HG03342 (cell line): ENCODE data around the gene CFDP1.
A peak's percentile ranks its signal among the peaks of the same experiment; 100 is the strongest.

Experiments
- ATAC-seq: cut with Tn5 transposase; IDR thresholded peaks from one replicate; pipeline ENCODE4 v1.9.1; 2021; ENCODE audit warnings: mild to moderate bottlenecking, moderate library complexity; ENCODE audit not compliant: unreplicated experiment

The CFDP1 gene

DNA sequence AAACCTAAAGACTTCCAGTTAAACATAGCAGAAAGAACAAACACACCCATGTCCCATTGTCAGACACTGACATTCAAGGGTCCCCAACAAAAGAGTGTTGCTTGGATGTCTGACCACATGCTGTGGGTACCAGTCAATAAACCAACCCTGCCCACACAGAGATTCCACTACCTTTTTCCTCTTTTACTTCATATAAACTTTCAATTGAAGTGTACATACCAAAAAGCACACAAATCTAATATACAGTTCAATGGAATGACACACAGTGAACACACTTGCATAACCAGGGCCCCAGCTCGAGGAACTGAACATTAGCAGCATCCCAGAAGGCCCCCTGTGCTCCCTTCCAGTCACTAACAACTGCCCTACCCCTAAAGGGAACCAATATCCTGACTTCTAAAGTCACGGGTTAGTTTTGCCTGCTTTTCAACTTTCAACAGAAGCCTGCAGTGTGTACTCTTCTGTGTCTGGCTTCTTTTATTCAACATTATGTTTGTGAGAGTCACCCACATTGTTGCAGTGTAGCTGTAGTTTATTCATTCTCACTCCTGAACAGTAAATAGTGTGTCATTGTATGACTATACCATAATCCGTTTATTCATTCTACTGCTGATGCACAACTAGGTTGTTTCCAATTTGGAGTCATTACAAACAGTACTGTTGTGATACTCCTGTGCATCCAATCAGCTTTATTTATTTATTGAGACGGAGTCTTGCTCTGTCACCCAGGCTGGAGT, 18.0 kb downstream of the CFDP1 start:
- ATAC-seq, result no peak

DNA sequence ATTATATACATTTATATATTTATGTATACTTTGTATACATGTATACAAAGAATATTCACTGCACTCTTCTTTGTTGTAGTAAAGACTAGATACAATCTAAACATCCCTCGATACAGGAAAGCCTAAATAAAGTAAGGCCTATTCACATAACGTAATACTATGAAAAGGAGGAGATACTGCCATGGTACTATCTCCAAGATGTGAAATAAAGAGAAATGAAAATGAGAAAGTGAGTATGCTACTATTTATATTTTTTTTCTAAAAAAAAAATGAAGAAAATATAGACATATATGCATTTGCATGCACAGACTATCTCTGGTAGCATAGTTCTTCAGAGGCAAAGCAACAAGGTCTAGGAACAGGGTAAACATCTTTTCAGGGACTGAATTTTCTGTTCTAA, 19.4 kb downstream of the CFDP1 start:
- no peak for ATAC-seq

DNA sequence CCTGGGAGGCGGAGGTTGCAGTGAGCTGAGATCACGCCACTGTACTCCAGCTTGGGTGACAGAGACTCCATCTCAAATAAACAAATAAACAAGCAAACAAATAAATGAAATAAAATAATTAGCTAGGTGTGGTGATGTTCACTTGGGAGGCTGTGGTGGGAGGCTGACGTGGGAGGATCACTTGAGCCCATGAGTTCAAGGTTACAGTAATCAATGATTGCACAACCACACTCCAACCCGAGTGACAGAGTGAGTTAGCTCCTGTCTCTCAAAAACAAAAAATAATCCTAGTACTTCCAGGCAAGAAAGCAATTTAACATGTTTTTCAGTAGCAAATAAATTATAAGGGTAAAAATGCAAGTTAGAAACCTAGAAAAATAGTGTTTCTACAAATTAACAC, 26.4 kb downstream of the CFDP1 start:
- no peak for ATAC-seq

DNA sequence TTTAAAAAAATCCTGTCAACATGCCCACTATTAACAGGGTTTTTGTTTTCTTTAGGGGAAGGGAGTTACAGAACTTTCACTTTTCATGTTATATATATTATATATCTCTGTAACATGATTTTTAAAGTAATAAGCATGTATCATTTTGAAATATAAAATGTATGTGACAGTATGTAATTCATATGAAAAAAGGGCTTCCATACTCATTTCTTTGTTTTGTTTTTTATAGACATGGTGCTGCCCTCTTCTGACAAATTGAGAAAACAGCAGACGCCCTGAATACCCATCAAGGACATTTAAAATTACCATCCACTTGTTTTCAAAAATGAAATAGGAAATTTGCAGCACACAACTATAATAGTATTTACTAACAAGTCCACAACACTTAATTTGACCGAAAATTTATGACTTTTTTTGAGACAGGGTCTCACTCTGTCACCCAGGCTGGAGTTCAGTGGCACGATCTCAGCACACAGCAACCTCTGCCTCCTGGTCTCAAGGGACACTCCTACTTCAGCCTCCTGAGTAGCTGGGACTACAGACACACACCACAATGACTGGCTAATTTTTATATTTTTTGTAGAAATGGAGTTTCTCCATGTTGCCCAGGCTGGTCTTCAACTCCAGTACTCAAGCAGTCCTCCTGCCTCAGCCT, 30.4 kb downstream of the CFDP1 start:
- no peak for ATAC-seq

DNA sequence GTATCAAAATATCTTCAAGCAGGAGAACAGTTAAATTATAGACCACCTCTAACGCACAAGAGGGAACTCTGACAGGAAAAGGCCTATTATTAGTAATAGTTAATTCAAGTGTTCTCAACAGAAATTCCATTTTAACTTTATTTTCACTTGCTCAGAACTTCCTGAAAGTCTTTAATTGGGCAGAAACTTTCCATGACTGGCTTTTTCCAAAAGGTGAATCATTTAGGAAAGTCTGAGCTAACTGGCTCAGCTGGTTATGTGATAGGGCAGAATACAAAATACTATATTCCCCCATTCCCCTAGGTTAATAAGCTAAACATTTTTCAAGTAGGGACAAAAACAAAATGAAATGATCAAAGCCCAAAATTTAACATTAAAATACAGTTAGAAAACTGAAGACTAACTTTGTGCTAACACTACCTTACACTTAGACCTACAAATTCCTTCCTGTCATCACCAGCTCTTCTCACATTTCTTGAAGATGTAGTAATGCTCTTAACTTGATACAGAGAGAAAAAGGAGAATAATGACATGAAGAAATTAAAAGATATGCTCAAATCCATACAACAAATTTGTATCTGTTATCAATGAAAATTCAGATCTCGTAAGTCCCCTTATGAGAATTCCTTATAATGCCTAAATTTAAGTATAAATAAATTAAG, 31.0 kb downstream of the CFDP1 start:
- ATAC-seq, result no peak

DNA sequence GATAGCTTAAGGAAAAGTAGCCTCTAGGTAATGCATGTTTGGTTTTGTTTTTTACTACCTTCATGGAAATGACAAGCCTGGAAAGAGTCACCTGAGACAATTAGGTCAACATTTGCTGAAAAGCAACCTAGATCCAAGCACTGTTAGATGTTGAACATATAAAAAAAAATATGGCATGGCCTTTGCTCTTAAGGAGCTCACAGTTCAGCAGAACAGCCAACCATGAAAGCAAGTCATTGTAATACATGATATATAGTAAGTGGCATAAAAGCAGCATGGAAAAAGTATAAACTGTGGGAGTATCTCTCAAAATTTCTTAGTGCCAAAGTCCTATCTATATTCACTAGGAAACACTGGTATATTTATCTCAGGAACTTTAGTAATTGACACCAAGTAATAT, 31.6 kb downstream of the CFDP1 start:
- ATAC-seq, result no peak

DNA sequence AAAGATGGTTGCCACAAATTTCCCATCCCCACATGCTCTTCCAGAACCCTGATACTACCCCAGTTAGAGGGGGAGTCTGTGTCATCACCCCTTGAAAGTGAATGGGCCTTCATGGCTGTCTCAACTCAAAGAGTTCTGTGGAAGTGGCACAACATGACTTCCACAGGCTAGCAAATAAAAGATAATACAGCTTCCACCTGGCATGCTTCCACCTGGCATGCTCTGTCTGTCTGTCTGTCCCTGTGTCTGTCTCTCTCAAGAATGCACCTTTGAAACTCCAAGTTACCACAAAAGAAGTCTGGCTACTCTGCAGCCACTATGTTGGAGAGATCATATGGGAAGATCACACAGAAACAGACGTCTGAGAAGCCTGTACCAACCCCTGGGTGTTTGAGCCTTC, 35.0 kb downstream of the CFDP1 start:
- ATAC-seq, result no peak

DNA sequence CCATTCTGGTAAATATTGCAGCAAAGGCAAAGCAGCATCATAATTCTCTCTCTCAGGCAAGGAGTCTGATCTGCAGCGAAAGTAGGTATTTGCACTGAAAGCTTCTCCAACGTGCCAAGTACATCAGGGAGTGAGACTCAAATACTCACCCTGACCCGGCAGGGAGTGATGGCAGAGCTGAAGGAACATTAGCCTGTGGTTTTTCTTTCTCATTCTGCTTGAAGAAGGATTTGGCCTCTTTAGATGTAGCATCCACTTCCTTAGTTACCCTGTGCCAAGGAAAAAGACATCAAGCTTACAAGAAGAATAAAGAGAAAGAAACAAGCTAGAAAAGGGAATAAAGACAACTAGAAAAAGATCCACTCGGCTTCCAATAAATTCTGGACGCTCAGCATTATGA, 38.4 kb downstream of the CFDP1 start:
- ATAC-seq, result no peak

DNA sequence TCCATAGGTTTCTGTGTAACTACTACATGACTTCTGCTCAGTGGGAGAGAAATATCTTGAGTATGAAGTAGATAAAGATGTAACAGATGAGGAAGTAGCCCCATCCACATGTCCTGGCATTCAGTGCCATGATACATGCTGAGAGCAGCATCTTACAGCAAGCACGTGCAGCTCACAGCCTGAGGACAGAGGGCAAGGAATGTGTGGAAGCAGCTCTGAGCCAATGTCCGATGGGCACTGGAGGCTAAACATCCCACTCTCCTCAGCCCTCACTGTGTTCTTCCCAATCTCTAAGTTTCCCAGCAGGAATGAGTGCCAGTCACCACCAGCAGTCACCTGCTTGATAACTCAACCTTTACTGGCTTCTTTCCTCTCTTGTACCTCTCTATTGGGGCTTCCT, 40.4 kb downstream of the CFDP1 start:
- ATAC-seq, result no peak

DNA sequence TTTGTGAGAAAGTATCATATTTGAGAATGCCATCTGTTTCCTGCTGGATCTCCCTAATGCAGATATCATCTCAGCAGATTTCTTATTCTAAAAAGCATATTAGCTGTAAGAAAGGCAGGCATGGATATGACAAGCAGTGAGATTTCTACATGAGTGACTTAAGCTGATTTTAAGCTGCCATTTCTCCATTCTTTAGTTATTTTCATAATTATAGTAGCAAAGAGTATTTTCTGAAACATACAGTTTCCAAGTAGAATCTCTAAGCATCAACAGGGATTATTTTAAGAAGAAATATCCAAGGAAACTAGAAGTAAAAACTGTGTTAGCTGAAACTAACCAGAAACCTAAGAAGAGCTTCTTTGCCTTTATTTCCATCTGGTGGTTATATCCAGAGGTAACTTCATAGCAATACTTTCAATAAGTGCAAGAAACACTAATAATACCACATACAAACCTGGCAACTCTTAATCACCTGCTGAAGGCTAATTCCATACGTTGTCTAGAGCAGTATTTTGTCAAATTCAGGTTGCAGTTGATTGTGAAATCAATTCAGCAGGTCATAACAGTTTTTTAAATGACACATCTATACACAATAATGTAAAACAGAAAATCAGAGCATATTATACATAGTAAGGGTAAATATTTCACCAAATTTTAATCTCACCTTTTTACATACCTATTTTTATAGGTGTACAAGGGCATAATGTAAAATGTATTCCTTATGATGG, 42.2 kb downstream of the CFDP1 start:
- ATAC-seq, result no peak

DNA sequence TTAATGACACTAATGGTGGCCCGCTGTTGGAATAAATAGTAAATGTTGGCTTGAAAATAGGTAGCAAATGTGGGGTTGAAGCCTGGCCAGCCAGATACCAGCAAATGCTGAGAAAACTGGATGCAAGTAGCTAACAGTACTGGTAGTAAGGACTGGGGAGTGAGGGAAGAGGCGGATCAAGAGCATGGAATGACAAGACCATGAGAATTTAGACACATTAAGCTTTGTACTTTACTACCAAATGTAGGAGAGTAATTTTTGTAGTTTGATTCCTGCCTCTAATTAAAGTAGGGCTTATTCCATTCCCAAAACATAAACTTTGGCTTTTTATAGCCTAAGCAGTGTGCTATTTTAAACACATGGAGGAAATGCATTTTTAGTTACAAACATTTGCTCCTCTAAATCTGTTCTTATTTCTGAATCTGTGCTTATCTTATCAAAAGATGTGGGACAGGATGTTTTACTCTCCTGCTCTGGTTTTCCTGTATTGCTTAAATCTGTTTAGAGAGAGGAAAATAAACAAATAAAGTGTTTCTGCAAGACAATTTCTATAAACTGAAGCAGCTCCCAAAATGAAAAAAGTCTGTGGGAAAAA, 44.1 kb downstream of the CFDP1 start:
- ATAC-seq, result no peak

DNA sequence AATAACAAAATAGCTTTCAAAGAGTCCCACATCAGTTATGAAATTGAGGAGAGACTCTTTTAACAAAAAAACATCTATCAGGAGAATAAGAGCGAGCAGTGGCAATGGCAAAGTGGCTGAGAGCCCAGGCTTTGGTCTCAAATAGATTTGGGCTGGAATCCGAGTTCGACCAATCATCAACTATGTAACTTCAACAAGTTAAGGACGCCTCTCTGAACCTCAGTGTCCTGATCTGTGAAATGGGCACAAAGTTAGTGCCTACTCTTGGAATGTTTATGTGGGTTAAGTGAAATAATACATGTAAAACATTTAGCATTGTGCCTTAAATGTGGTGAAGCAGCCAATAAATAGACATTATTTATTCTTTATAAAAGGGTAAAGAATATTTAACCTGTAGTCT, 45.4 kb downstream of the CFDP1 start:
- no peak for ATAC-seq

DNA sequence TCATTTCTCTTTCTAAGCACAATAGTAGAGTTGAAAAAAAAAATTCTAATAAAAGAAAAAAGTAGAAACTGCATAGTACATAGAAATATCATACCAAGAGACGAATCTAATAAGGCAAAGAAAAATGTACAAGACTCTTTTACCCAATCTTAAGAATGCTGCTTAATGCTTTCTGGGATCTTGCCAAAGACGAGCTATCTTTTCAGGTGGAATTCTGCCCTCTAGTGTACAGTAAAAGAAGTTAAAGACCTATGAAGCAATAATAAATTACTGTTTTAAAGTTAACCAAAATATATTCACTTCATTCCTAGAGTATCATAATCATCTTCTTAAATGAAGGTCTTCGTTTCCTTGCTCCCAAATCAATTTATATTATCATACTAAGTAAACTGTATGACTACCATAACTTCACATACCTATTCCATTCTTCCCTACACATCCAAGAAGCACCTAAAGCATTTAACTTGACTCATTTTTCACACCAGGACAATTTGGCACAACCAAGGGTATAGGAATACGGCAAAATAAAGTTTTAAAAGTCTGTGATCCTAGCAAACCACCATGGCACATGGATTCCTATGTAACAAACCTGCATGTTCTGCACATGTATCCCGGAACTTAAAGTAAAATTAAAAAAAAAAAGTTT, 47.7 kb downstream of the CFDP1 start:
- ATAC-seq, result no peak

DNA sequence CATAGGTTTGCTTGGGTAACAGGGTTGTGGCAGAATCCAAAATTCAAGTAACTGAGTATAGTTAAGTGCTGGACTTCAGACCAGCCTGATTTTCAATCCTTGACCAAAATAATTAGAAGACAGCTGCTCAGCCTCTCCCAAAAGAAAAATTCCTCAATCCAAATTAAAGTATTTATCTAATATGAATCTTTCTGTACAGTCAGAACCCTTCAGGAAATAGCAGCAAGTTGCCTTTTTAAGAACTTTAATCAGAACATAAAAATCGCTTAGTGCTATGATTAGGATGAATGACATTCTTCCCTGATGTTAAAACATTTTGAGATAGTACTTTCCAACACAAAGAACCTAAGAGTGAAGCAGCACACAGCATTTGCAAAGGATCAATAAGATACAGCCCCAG, 50.2 kb downstream of the CFDP1 start:
- no peak for ATAC-seq

DNA sequence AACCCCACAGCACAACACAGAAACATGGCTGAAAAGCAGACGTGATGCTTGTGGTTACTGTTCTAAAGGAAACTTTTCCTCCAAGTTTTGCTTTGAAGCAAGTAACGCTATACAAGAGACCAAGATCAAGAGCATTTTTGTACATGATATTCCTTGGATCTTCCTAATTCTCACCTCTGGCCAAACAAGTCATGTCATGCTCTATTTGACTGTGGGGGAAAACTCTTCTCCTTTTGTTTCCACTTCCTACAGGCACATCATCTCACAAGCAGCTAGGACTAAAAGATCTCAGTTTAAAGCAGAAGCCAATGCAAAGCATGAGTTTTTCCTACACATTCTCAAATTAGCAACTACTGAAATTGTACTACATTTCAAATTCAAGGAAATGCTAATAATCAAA, 50.7 kb downstream of the CFDP1 start:
- no peak for ATAC-seq

DNA sequence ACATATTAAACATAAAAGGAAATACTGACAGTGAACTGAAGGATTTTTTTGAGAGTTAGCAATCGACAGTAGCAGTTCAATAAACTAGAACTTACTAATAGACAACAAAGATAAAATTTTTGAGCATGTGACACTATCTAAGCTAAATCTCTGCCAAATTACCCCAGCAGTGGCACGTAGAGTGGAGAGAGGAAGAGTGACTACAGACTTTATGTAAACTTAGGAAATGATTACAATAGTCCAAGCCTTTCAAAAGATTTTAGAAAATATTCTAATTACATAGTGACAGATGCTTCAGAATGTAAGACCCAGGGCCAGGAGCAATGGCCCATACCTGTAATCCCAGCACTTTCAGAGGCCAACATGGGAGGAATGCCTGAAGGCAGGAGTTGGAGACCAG, 52.4 kb downstream of the CFDP1 start:
- ATAC-seq, result no peak

DNA sequence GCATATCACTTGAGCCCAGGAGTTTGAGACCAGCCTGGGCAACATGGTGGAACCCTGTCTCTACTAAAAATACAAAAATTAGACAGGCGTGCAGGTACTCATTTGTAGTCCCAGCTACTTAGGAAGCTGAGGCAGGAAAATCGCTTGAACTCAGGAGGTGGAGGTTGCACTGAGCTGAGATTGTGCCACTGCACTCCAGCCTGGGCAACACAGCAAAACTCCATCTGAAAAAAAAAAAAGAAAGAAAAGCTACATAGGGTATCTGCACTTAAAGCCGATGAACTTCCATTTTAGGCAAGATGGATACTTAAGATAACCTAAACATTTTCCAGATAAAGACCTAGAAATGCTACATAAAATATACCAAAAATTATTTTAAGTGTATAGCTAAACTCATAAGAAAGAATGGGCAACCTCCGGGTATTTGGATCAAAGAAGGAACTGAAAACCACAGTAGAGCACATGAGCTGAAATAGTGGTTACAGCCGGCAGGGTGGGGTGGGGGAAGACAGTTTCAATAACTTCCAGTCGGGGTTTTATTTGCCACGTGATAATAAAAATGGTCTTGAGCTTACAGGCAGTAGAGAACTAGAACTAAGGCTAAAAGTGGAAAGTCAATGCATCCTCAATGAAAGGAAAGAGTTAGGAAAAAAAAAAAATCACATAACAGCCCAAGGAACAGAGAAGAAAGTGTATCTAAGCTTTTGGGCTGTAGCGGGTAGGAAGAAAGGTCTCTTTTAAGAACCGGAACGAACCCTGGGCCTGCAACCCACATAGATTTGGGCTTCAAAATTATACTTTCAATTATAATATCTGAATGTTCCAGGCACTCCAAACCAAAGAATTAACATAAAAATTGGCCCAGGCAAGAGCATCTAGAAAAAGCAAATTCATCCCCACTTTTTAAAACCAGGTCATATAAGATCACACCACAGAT, 53.1 kb downstream of the CFDP1 start:
- ATAC-seq, result peak; percentile 66

DNA sequence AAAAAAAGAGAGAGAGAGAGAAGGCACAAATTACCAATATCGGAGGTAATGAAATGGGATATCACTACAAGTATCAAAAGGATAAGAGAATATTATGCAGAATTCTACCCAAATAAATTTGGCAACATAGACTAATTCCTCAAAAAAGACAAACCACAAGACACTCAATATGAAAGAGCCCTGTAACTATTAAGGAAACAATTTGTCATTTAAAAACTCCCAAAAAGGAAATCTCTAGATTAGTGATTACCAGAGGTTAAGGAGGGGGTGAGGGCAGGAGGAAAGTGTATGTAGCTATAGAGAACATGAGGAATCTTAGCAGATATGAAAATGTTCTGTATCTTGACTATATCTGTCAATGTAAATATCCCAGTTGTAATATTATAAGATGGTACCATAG, 54.0 kb downstream of the CFDP1 start:
- ATAC-seq, result peak; percentile 50

DNA sequence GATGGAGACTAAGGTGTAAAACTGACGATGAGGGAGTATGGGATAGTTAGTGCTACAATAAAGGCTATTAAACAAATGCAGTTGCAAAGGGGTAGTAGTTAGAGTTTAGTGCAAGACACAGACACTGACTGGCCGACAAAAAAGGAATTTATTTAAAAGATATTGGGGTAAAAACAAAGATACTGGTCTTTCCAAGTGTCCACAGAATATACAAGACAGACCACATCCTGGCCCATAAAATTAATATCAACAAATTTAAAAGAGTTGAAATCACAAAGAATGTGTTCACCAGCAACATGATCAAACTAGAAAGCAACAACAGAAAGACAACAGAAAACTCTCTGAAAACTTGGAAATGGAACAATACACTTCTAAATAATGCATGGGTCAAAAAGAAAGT, 54.7 kb downstream of the CFDP1 start:
- ATAC-seq, result no peak
